Stimulated activated CD8-positive, alpha-beta memory T cell treated with anti-CD3 and anti-CD28 coated beads, Interleukin-12 subunit alpha, Interleukin-12 subunit beta, amount 100 ng/mL, for 24 hours (primary cell): Measurements from ENCODE around the gene RAE1.

ENCODE experiments used
- DNase-seq: peaks from one replicate; pipeline ENCODE4 v3.0.0-alpha.2; 2020; ENCODE audit errors: extremely low read depth

RAE1 gene

GRCh38 chr20:57351042-57351783, at the start of gene RAE1:
TSS of gene RAE1 (plus strand) at chr20:57351255. CDS start at chr20:57354039, 2,784 bp downstream.
- peak; percentile 82 for DNase-seq

DNA sequence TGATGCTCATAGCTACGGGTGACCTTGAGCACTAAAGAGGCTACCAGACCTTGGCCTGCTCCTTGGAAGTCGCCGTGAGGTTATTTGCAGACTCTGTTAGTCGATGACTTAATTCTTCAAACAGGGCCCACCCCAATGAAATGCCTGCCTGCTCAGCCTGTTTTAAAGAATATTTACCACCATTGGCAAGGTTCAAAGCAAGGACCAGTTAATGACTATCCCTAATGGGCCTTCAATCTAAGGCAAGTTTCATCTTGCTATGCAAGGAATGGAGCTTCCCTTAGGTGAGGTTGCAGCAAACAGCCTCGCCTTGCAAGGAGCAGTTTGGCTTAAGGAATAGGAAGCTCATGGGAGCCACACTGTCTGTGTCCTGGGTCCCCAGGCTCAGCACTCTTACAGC, 44.3 kb upstream of the RAE1 start:
- no peak for DNase-seq

DNA sequence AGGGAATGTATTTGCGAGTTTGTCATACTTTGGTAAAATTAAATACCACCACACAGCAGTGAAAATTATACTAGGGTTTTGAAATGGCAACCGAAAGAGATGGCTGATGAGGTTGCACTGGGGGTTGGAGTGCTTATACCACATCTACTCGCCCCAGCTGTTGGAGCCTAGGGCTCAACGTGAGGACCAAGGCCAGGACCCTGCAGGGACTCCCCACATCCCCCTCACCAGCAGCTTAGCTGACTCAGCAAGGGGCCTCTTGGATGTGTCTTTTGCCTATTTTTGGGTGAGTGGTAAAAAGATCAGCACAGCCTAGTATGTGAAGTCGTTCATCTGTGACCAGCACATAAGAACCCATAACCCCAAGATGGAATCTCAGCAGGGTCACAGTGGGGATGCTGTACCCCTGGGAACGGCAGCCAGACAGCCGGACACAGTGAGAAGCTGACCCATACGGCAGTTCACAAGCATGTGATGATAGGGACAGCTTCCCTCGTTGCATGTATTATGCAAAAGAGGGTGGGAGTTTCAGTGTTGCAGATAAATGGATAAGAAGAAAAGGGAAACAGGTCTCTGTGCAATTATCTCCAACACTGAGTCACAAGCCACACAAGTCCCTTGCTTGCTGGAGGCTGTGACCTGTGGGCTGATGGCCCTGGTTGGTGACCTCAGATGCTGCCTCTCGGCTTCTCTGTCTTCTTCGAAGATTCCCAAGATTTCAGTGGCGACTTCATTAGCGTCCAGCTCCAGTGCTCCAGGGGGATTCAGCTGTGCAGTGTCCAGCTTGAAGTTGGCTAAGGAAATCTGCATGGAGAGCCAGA, 42.4 kb upstream of the RAE1 start:
- no peak for DNase-seq

DNA sequence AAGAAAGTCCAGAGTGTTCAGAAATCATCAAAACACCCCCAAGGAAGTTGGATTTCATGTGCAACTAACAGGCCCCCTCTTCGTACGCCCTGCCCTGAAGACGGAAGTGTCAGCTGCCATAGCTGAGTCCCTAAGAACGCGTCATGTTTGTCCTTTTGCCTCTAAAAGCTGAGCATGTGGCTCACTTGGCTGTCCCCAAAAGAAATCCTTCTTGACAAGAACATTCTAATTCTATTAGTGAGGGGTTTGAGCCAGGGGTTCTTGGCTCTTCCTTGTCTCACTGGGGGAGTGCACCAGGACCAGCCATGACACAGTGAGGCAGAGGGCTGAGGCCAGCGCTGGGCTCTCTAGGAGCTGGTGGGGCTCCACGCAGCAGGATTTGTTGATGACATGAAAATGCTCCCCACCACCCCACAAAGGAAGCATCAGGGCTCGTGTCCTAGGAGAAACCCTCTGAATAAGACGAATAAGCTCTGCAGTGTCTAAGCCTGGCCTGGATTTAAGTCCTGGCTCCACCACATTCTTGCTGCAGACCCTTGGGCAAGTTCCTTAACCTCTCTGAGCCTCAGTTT, 41.4 kb upstream of the RAE1 start:
- DNase-seq, result no peak

GRCh38 chr20:57310821-57311514, 40.1 kb upstream of the RAE1 start:
- DNase-seq, result no peak

- no peak for DNase-seq
Measured at GRCh38 chr20:57312138-57312537, 38.9 kb upstream of the RAE1 start.

DNA sequence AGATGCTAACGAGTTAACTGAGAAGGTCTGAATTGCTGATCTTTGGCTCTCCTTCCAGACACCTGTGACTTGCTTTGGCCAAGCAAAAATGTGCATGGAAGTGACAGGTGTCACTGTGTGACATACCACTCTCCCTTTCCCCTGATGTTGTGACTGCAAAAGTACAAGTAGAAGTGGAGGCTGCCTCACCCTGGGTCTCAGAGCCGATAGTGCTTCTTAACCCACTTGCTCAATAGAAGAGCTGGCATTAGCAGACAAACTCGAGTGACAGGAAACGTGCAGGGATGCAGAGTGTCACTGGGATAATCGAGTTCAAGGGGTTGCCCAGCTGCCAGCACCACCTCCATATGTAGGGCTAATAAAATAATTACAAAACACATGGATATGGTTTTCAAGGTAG, 37.8 kb upstream of the RAE1 start:
- DNase-seq, result no peak

DNA sequence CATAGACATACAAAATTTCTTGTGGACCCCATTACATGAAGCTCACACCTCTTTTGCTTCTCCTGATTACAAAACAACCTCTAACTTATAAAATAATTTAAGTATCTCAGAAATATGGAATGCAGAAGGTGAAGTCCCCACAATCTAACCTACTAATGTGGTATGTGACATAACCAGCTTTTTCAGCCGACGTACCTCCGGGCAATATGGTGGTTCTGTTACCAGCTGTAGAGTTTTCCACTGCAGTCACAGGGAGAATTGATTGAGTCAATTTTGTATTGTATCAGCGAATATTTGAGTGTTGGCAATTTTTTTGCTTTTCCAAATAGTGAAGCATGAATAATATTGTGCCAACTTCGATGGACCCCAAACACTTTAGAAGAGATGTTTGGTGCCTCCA, 37.1 kb upstream of the RAE1 start:
- no peak for DNase-seq

DNA sequence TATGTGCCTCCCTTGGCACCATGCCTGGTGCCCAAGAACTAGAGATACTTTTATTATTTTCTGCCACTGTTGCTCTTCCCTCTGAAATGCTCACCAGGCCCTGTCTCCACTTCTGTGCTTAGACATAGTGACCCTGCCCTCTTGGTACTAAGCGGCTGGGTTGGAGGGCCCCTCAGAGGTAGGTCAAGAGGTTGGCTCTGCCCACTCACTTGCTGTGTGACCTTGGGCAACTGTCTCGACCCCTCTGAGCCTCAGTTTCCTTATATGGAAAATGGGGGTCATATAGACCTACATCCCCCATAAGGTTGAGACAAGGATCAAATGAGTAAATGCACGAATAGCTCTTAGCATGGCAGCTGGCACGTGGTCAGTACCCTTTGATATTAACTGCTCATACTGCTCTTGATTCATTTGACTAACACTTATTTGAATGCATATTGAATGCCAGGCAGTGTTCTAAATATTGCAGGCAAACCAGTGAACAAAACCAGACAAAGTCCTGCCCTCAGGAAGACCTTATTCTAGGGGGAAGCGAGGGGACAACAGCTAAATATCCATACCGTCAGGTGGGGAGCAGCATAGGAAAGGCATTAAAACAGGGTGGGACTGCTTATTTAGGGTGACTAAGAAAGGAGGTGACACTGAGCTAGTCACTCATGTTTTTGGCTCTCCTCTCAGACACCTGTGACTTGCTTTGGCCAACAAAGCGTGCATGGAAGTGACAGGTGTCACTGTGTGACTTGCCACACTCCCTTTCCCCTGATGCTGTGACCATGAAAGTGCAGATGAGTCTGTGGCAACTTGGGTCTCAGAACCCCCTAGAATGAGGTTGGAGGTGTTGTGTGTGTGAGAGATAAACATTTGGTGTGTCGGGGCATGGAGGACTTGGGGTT, 35.7 kb upstream of the RAE1 start:
- DNase-seq, result no peak

- DNase-seq, result no peak
Measured at GRCh38 chr20:57315976-57316480, 35.0 kb upstream of the RAE1 start.

DNA sequence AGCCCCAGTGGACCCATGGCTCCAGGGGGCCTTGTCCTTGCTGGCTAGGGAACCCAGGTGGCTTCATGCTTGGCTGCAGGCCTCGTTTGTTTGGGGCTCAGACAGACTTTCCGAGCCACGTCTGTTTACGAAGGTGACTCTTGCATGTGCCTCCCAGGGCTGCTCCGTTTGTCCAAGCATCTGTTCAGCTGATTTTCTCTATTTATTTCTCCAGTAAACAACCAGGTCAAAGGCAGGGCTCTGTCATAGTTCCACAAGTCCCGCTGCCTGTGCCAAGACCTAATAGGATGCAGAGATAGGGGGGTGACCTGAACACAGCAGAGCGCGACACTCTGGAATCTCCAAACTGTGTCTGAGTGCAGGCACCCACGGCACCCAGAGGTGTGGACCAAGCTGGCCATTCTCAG, 34.3 kb upstream of the RAE1 start:
- DNase-seq, result no peak

DNA sequence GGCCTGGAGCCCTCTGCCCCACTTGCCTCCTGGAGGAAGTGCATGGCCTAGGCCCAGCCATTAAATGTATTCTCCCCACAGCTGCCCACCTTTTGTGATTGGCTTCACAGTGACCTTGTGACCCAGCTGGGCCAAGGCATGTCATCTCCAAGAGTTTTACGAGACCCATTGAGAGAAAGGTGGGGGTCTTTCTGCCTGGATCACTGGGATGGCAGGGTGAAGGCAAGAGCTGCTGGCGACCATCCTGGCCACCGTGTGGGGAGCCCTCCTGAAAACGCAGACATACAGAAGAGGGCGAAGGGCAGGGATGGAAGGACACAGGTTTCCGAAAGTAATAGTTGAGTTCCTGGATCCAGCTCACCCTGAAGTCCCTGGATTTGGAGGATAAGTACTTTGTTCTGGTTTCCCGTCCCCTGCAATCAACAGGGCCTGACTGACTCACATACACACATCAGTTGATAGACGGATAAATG, 33.7 kb upstream of the RAE1 start:
- no peak for DNase-seq

- no peak for DNase-seq
Measured at GRCh38 chr20:57317789-57318371, 33.2 kb upstream of the RAE1 start.

DNA sequence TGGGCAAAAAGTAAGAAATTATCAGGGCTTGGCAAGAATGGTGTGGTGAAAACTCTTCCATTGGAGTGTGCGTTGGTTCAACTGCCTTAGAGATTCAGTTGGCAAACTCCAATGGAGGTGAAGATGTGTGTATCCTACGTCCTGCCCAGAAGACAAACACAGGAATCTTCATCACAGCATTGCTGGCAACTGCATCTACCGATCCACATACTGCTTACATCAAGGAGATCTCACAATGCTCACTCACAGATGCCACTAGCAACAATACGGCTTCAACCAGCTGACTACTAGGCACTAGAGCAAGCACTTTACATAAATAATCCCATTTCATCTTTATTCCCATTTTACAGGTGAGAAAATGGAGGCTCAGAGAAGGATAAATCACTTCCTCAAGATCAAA, 31.5 kb upstream of the RAE1 start:
- no peak for DNase-seq

GRCh38 chr20:57320358-57320757, 30.7 kb upstream of the RAE1 start:
- no peak for DNase-seq

- DNase-seq, result no peak
Measured at GRCh38 chr20:57321142-57321541, 29.9 kb upstream of the RAE1 start.

DNA sequence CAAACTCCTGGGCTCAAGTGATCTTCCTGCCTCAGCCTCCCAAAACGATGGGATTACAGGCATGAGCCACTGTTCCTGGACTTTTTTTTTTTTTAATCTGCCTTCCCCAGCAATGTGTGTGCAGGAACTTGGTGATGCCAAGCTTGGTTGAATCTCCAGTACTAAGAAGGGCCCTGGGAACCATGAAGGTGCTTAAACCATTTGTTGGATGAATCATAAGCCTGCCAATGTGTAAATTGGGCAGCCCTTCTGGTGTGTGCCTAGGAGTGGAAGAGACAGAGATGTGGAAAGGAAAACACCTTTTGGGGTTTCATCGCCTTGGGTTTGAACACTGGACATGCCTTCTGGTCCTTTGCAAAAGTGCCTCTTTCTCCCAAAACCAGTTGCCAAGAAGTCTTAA, 28.6 kb upstream of the RAE1 start:
- no peak for DNase-seq

GRCh38 chr20:57323034-57323433, 28.0 kb upstream of the RAE1 start:
- DNase-seq, result no peak

DNA sequence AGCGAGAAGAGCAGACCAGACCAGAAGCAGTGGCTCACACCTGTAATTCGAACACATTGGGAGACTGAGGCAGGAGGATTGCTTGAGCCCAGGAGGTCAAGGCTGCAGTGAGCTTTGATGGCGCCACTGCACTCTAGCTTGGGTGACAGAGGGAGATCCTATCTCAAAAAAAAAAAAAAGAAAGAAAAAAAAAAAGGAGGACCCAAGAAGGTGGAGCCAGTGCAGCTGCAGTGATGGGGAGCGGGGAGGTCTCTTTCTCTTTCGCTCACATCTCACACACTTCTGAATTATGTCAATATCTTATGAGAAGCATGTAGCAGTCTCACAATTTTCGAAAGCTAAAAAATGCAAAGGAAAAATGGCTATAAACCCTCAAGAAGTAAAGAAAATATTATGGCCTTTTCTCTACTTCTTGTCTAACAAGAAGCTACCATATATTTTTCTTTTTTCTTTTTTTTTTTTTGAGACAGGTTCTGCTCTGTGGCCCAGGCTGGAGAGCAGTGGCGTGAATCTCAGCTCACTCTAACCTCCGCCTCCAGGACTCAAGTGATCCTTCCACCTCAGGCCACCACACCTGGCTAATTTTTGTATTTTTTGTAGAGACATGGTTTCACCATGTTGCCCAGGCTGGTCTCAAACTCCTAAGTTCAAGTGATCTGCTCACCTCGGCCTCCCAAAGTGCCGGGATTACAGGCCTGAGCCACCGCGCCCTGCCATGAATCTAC, 25.3 kb upstream of the RAE1 start:
- no peak for DNase-seq
